Stimulated activated CD4-positive, alpha-beta T cell treated with anti-CD3 and anti-CD28 coated beads, TNF-alpha, amount 100 ng/mL, for 48 hours (primary cell): ENCODE data around the gene MAN1B1.

Experiments used
- DNase-seq, 3 donors: peaks; one replicate each; pipeline ENCODE4 v3.0.0-alpha.2; 2020; ENCODE audit warnings: low read depth in 3 of 3

Gene MAN1B1

GRCh38 chr9:137084526-137084925 is 2.3 kb upstream of the MAN1B1 start:
- DNase-seq: no peak

- no peak for DNase-seq
Observed at GRCh38 chr9:137085920-137086530, 760 bp upstream of the MAN1B1 start.

- DNase-seq: no peak
Observed at GRCh38 chr9:137087409-137087925, 682 bp downstream of the MAN1B1 start.

- no peak for DNase-seq
Observed at GRCh38 chr9:137088121-137088520, 1.3 kb downstream of the MAN1B1 start.

GRCh38 chr9:137089232-137089947 is 2.6 kb downstream of the MAN1B1 start:
- DNase-seq: no peak

GRCh38 chr9:137095664-137096517 is 9.1 kb downstream of the MAN1B1 start:
- peak; percentile 65 to 80 (median 77) for DNase-seq

GRCh38 chr9:137096785-137097546 is 10.2 kb downstream of the MAN1B1 start:
- no peak for DNase-seq

GRCh38 chr9:137097761-137098462 is 11.1 kb downstream of the MAN1B1 start:
- DNase-seq: no peak

- DNase-seq: no peak
Observed at GRCh38 chr9:137099231-137099630, 12.4 kb downstream of the MAN1B1 start.

GRCh38 chr9:137103206-137103999 is 16.6 kb downstream of the MAN1B1 start:
- DNase-seq: no peak

- DNase-seq: no peak
Observed at GRCh38 chr9:137105814-137106661, 19.3 kb downstream of the MAN1B1 start.

GRCh38 chr9:137106662-137107250 is 20.0 kb downstream of the MAN1B1 start:
- DNase-seq: no peak

GRCh38 chr9:137107312-137107921 is 20.6 kb downstream of the MAN1B1 start:
- DNase-seq: no peak

- DNase-seq: no peak
Observed at GRCh38 chr9:137107982-137108381, 21.2 kb downstream of the MAN1B1 start.

GRCh38 chr9:137108608-137109249 is 21.9 kb downstream of the MAN1B1 start:
- DNase-seq: no peak

- DNase-seq: no peak
Observed at GRCh38 chr9:137109250-137110146, 22.7 kb downstream of the MAN1B1 start.
